ENCODE data around the gene DDX41.
"Not testable (repeated sequence)": the region's sequence is repeated elsewhere in the genome, so short reads cannot be mapped to it uniquely, and the experiment has no call there.

The DDX41 gene

GRCh38 chr5:177546258-177546741 lies 29.5 kb upstream of the DDX41 start:
- H3K27me3 Mint-ChIP-seq (ENCODE audit: low read depth): no peaks in the 10 kb centered on the region
- no peak overlapping the region for H3K27ac Mint-ChIP-seq
- no peaks in the 10 kb centered on the region for H3K9me3 Mint-ChIP-seq
- peaks cover 10% of the 10 kb centered on the region for H3K4me1 Mint-ChIP-seq (ENCODE audit: low read depth)
- peaks cover 9% of the 10 kb centered on the region for H3K36me3 Mint-ChIP-seq (ENCODE audit: low read depth)
- H3K4me3 Mint-ChIP-seq: no peak overlapping the region

- no peak overlapping the region for H3K27ac Mint-ChIP-seq
- H3K9me3 Mint-ChIP-seq: no peaks in the 10 kb centered on the region
- no peak overlapping the region for H3K4me3 Mint-ChIP-seq
- peaks cover 9% of the 10 kb centered on the region for H3K36me3 Mint-ChIP-seq (ENCODE audit: low read depth)
- H3K4me1 Mint-ChIP-seq (ENCODE audit: low read depth): peaks cover 13% of the 10 kb centered on the region
- H3K27me3 Mint-ChIP-seq (ENCODE audit: low read depth): no peaks in the 10 kb centered on the region
Observed at GRCh38 chr5:177545487-177546257, 28.9 kb upstream of the DDX41 start.

GRCh38 chr5:177542816-177543465 lies 26.2 kb upstream of the DDX41 start:
- Mint-ChIP-seq H3K9me3 (no peaks in the 10 kb centered on the region), H3K27ac (no peak overlapping the region), H3K4me3 (no peak overlapping the region), H3K27me3 (ENCODE audit: low read depth) (no peaks in the 10 kb centered on the region), H3K4me1 (ENCODE audit: low read depth) (peaks cover 10% of the 10 kb centered on the region), H3K36me3 (ENCODE audit: low read depth) (peaks cover 10% of the 10 kb centered on the region)

- peaks cover 11% of the 10 kb centered on the region for H3K36me3 Mint-ChIP-seq (ENCODE audit: low read depth)
- no peak overlapping the region for H3K27ac Mint-ChIP-seq
- H3K4me3 Mint-ChIP-seq: no peak overlapping the region
- no peaks in the 10 kb centered on the region for H3K27me3 Mint-ChIP-seq (ENCODE audit: low read depth)
- H3K9me3 Mint-ChIP-seq: no peaks in the 10 kb centered on the region
- peaks cover 6% of the 10 kb centered on the region for H3K4me1 Mint-ChIP-seq (ENCODE audit: low read depth)
Observed at GRCh38 chr5:177540438-177540837, 23.7 kb upstream of the DDX41 start.

- Mint-ChIP-seq H3K27me3 (ENCODE audit: low read depth) (no peaks in the 10 kb centered on the region), H3K36me3 (ENCODE audit: low read depth) (peaks cover 11% of the 10 kb centered on the region), H3K27ac (no peak overlapping the region), H3K9me3 (no peaks in the 10 kb centered on the region), H3K4me3 (no peak overlapping the region), H3K4me1 (ENCODE audit: low read depth) (peaks cover 6% of the 10 kb centered on the region)
Observed at GRCh38 chr5:177539411-177539810, 22.6 kb upstream of the DDX41 start.

GRCh38 chr5:177538876-177539275 lies 22.1 kb upstream of the DDX41 start:
- Mint-ChIP-seq H3K4me3 (no peak overlapping the region), H3K9me3 (no peaks in the 10 kb centered on the region), H3K27ac (no peak overlapping the region), H3K4me1 (ENCODE audit: low read depth) (peaks cover 6% of the 10 kb centered on the region), H3K36me3 (ENCODE audit: low read depth) (peaks cover 11% of the 10 kb centered on the region), H3K27me3 (ENCODE audit: low read depth) (no peaks in the 10 kb centered on the region)

- Mint-ChIP-seq H3K27ac (no peak overlapping the region), H3K27me3 (ENCODE audit: low read depth) (no peaks in the 10 kb centered on the region), H3K4me3 (no peak overlapping the region), H3K9me3 (no peaks in the 10 kb centered on the region), H3K4me1 (ENCODE audit: low read depth) (peaks cover 6% of the 10 kb centered on the region), H3K36me3 (ENCODE audit: low read depth) (peaks cover 13% of the 10 kb centered on the region)
Observed at GRCh38 chr5:177537389-177538361, 20.9 kb upstream of the DDX41 start.

GRCh38 chr5:177536386-177536785 lies 19.6 kb upstream of the DDX41 start:
- H3K27ac Mint-ChIP-seq: no peak overlapping the region
- peaks cover 15% of the 10 kb centered on the region for H3K36me3 Mint-ChIP-seq (ENCODE audit: low read depth)
- peaks cover 3% of the 10 kb centered on the region for H3K4me1 Mint-ChIP-seq (ENCODE audit: low read depth)
- no peaks in the 10 kb centered on the region for H3K27me3 Mint-ChIP-seq (ENCODE audit: low read depth)
- H3K4me3 Mint-ChIP-seq: no peak overlapping the region
- no peaks in the 10 kb centered on the region for H3K9me3 Mint-ChIP-seq

- no peak overlapping the region for H3K27ac Mint-ChIP-seq
- H3K4me3 Mint-ChIP-seq: no peak overlapping the region
- no peaks in the 10 kb centered on the region for H3K27me3 Mint-ChIP-seq (ENCODE audit: low read depth)
- H3K4me1 Mint-ChIP-seq (ENCODE audit: low read depth): no peaks in the 10 kb centered on the region
- peaks cover 23% of the 10 kb centered on the region for H3K36me3 Mint-ChIP-seq (ENCODE audit: low read depth)
- H3K9me3 Mint-ChIP-seq: no peaks in the 10 kb centered on the region
Observed at GRCh38 chr5:177535125-177535524, 18.4 kb upstream of the DDX41 start.

- peaks cover 24% of the 10 kb centered on the region for H3K36me3 Mint-ChIP-seq (ENCODE audit: low read depth)
- not testable (repeated sequence) for H3K9me3 Mint-ChIP-seq; H3K4me3 Mint-ChIP-seq; H3K4me1 Mint-ChIP-seq (ENCODE audit: low read depth); H3K27me3 Mint-ChIP-seq (ENCODE audit: low read depth); H3K27ac Mint-ChIP-seq
Observed at GRCh38 chr5:177534433-177534832, 17.7 kb upstream of the DDX41 start.

- Mint-ChIP-seq H3K27ac (no peak overlapping the region), H3K4me3 (no peak overlapping the region), H3K4me1 (ENCODE audit: low read depth) (no peaks in the 10 kb centered on the region), H3K27me3 (ENCODE audit: low read depth) (no peaks in the 10 kb centered on the region), H3K9me3 (no peaks in the 10 kb centered on the region), H3K36me3 (ENCODE audit: low read depth) (peaks cover 16% of the 10 kb centered on the region)
Observed at GRCh38 chr5:177531209-177531940, 14.6 kb upstream of the DDX41 start.

GRCh38 chr5:177530638-177531037 lies 13.9 kb upstream of the DDX41 start:
- no peak overlapping the region for H3K27ac Mint-ChIP-seq
- no peaks in the 10 kb centered on the region for H3K27me3 Mint-ChIP-seq (ENCODE audit: low read depth)
- H3K36me3 Mint-ChIP-seq (ENCODE audit: low read depth): peaks cover 16% of the 10 kb centered on the region
- H3K9me3 Mint-ChIP-seq: no peaks in the 10 kb centered on the region
- no peak overlapping the region for H3K4me3 Mint-ChIP-seq
- H3K4me1 Mint-ChIP-seq (ENCODE audit: low read depth): no peaks in the 10 kb centered on the region

GRCh38 chr5:177529247-177530203 lies 12.8 kb upstream of the DDX41 start:
- H3K4me3 Mint-ChIP-seq: no peak overlapping the region
- no peaks in the 10 kb centered on the region for H3K4me1 Mint-ChIP-seq (ENCODE audit: low read depth)
- H3K27me3 Mint-ChIP-seq (ENCODE audit: low read depth): no peaks in the 10 kb centered on the region
- no peaks in the 10 kb centered on the region for H3K9me3 Mint-ChIP-seq
- H3K36me3 Mint-ChIP-seq (ENCODE audit: low read depth): peaks cover 18% of the 10 kb centered on the region
- no peak overlapping the region for H3K27ac Mint-ChIP-seq

All from T-helper 1 cell treated with Interleukin-12 subunit alpha and Interleukin-12 subunit beta and Interleukin-4 antibody, amounts not matched to agents 30 μg/mL and 1 μg/mL, for 36 hours (primary cell).